ENCODE measurements around the gene VANGL2. TPM values are rescaled to one million over a fixed set of nuclear protein-coding genes. Genes with fewer than 3 reads are reported as not detected.
A peak's percentile ranks its signal among the peaks of the same experiment; 100 is the strongest.

VANGL2 gene
- total and polyA plus RNA-seq, 4 donors = 0.07 to 1.4 (median 0.12) TPM

DNA sequence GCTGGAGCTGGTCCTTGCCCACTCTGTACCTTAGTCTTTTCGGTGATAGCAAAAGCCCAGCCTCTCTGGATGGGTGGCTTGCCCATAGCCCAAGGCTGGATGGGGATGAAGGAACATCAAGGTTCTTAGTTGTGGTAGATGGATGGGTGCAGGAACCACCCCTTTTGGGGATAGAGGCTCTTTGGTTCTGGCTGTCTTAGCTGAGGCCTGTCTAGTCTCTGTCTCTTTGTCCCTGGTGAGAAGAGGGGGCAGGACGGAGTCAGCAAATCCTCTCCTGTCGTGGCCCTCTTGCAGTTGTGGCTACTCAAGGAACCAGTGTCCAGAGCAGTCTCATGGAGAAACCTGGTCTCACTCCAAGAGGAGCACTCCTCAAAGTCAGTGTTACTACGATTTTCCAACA, 8.5 kb downstream of the VANGL2 start:
- H3K36me3 ChIP-seq (ENCODE audit: control insufficient read depth in 4 of 4, insufficient read depth in 3 of 4, low read depth in 1 of 4, low read length in 3 of 4) = no peaks in the 10 kb centered on the region
- H3K27ac ChIP-seq (ENCODE audit: low read depth in 1 of 2, low read length in 2 of 2) = no peak overlapping the region
- H3K4me1 ChIP-seq (ENCODE audit: control insufficient read depth in 4 of 4, insufficient read depth in 4 of 4, low read length in 3 of 4) = no peaks in the 10 kb centered on the region
- peak; percentile 20 for DNase-seq (ENCODE audit: low spot score)
- no peak overlapping the region for H3K4me3 ChIP-seq (ENCODE audit: low read depth in 1 of 3, low read length in 3 of 3)
- no peak for TF ChIP-seq EGR1 (IDR thresholded peaks at IDR 0.05; ENCODE audit: low read depth in 2 of 2)
- TF ChIP-seq, protein P1, sequence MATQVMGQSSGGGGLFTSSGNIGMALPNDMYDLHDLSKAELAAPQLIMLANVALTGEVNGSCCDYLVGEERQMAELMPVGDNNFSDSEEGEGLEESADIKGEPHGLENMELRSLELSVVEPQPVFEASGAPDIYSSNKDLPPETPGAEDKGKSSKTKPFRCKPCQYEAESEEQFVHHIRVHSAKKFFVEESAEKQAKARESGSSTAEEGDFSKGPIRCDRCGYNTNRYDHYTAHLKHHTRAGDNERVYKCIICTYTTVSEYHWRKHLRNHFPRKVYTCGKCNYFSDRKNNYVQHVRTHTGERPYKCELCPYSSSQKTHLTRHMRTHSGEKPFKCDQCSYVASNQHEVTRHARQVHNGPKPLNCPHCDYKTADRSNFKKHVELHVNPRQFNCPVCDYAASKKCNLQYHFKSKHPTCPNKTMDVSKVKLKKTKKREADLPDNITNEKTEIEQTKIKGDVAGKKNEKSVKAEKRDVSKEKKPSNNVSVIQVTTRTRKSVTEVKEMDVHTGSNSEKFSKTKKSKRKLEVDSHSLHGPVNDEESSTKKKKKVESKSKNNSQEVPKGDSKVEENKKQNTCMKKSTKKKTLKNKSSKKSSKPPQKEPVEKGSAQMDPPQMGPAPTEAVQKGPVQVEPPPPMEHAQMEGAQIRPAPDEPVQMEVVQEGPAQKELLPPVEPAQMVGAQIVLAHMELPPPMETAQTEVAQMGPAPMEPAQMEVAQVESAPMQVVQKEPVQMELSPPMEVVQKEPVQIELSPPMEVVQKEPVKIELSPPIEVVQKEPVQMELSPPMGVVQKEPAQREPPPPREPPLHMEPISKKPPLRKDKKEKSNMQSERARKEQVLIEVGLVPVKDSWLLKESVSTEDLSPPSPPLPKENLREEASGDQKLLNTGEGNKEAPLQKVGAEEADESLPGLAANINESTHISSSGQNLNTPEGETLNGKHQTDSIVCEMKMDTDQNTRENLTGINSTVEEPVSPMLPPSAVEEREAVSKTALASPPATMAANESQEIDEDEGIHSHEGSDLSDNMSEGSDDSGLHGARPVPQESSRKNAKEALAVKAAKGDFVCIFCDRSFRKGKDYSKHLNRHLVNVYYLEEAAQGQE (IDR thresholded peaks at IDR 0.05) = no peak
- no peak for TF ChIP-seq HNF4A (conservative IDR thresholded peaks at IDR 0.05)
- no peak for TF ChIP-seq TAF1 (conservative IDR thresholded peaks at IDR 0.05)
- TF ChIP-seq, protein P2, sequence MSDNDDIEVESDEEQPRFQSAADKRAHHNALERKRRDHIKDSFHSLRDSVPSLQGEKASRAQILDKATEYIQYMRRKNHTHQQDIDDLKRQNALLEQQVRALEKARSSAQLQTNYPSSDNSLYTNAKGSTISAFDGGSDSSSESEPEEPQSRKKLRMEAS (IDR thresholded peaks at IDR 0.05) = no peak
- no peak for TF ChIP-seq JUND (IDR thresholded peaks at IDR 0.05)
- TF ChIP-seq YY1 (IDR thresholded peaks at IDR 0.05) = no peak
- TF ChIP-seq GABPA (IDR thresholded peaks at IDR 0.05 in 1 of 2, conservative IDR thresholded peaks at IDR 0.05 in 1 of 2) = no peak
- TF ChIP-seq, protein P3, sequence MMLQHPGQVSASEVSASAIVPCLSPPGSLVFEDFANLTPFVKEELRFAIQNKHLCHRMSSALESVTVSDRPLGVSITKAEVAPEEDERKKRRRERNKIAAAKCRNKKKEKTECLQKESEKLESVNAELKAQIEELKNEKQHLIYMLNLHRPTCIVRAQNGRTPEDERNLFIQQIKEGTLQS (IDR thresholded peaks at IDR 0.05) = no peak
- TF ChIP-seq, protein P4, sequence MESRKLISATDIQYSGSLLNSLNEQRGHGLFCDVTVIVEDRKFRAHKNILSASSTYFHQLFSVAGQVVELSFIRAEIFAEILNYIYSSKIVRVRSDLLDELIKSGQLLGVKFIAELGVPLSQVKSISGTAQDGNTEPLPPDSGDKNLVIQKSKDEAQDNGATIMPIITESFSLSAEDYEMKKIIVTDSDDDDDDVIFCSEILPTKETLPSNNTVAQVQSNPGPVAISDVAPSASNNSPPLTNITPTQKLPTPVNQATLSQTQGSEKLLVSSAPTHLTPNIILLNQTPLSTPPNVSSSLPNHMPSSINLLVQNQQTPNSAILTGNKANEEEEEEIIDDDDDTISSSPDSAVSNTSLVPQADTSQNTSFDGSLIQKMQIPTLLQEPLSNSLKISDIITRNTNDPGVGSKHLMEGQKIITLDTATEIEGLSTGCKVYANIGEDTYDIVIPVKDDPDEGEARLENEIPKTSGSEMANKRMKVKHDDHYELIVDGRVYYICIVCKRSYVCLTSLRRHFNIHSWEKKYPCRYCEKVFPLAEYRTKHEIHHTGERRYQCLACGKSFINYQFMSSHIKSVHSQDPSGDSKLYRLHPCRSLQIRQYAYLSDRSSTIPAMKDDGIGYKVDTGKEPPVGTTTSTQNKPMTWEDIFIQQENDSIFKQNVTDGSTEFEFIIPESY (IDR thresholded peaks at IDR 0.05) = no peak
- TF ChIP-seq HNF4G (IDR thresholded peaks at IDR 0.05) = no peak
- no peak for TF ChIP-seq FOXA1 (IDR thresholded peaks at IDR 0.05)
- TF ChIP-seq, protein P5, sequence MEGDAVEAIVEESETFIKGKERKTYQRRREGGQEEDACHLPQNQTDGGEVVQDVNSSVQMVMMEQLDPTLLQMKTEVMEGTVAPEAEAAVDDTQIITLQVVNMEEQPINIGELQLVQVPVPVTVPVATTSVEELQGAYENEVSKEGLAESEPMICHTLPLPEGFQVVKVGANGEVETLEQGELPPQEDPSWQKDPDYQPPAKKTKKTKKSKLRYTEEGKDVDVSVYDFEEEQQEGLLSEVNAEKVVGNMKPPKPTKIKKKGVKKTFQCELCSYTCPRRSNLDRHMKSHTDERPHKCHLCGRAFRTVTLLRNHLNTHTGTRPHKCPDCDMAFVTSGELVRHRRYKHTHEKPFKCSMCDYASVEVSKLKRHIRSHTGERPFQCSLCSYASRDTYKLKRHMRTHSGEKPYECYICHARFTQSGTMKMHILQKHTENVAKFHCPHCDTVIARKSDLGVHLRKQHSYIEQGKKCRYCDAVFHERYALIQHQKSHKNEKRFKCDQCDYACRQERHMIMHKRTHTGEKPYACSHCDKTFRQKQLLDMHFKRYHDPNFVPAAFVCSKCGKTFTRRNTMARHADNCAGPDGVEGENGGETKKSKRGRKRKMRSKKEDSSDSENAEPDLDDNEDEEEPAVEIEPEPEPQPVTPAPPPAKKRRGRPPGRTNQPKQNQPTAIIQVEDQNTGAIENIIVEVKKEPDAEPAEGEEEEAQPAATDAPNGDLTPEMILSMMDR (IDR thresholded peaks at IDR 0.05; ENCODE audit: low read depth, low read length, missing input control) = no peak
- no peak for TF ChIP-seq RXRA (IDR thresholded peaks at IDR 0.05)
- no peak for TF ChIP-seq SP1 (IDR thresholded peaks at IDR 0.05)
- TF ChIP-seq RAD21 (IDR thresholded peaks at IDR 0.05) = no peak
- TF ChIP-seq FOXA2 (IDR thresholded peaks at IDR 0.05) = no peak
- no peak for TF ChIP-seq NR2F2 (IDR thresholded peaks at IDR 0.05)
- H3K9ac ChIP-seq (ENCODE audit: low read depth in 1 of 2, low read length in 2 of 2) = no peak overlapping the region
- peaks cover 0 to 2% (median 0%) of the 10 kb centered on the region in 4 donors for H3K27me3 ChIP-seq (ENCODE audit: control insufficient read depth in 4 of 4, insufficient read depth in 4 of 4, low read length in 3 of 4)
- H3K9me3 ChIP-seq (ENCODE audit: control insufficient read depth in 4 of 4, low read length in 3 of 4) = no peaks in the 10 kb centered on the region
- 83% methylated on average over 4 of the region's 4 CpGs for WGBS

Measured in liver (tissue), 9 donors.